Activated T-helper 17 cell treated with anti-CD3 and anti-CD28 coated beads, Interleukin-2, amount 50 U/mL, for 72 hours (primary cell): ENCODE data around the gene PRKD2. TPM values are rescaled to one million over a fixed set of nuclear protein-coding genes. Genes with fewer than 3 reads are reported as not detected.

ENCODE experiments used
- ATAC-seq: fragments of 150-1000 bp; cut with Tn5 transposase; replicated peaks from 2 replicates; pipeline ENCODE4 v1.10.0; 2021; ENCODE audit warnings: mild to moderate bottlenecking, moderate library complexity
- H3K27ac Mint-ChIP-seq: one replicate; pipeline ENCODE4 v1.8.0; 2022; ENCODE audit warnings: mixed read lengths
- H3K27me3 Mint-ChIP-seq: one replicate; pipeline ENCODE4 v1.8.0; 2022; ENCODE audit warnings: mixed read lengths
- H3K36me3 Mint-ChIP-seq: one replicate; pipeline ENCODE4 v1.8.0; 2022; ENCODE audit warnings: low read depth, mild to moderate bottlenecking, mixed read lengths
- H3K4me1 Mint-ChIP-seq: one replicate; pipeline ENCODE4 v1.8.0; 2022; ENCODE audit warnings: mixed read lengths
- H3K4me3 Mint-ChIP-seq: one replicate; pipeline ENCODE4 v1.8.0; 2022; ENCODE audit warnings: mild to moderate bottlenecking, mixed read lengths
- H3K9me3 Mint-ChIP-seq: one replicate; pipeline ENCODE4 v1.8.0; 2022; ENCODE audit warnings: mixed read lengths
- total RNA-seq, 2 donors: library from RNA; stranded (reverse); gene quantifications; one replicate each; pipeline ENCODE4 v1.2.3, GENCODE V29; 2022

PRKD2 gene
- total RNA-seq, 2 donors from 2014 or later, result 75.0 to 103 TPM

DNA sequence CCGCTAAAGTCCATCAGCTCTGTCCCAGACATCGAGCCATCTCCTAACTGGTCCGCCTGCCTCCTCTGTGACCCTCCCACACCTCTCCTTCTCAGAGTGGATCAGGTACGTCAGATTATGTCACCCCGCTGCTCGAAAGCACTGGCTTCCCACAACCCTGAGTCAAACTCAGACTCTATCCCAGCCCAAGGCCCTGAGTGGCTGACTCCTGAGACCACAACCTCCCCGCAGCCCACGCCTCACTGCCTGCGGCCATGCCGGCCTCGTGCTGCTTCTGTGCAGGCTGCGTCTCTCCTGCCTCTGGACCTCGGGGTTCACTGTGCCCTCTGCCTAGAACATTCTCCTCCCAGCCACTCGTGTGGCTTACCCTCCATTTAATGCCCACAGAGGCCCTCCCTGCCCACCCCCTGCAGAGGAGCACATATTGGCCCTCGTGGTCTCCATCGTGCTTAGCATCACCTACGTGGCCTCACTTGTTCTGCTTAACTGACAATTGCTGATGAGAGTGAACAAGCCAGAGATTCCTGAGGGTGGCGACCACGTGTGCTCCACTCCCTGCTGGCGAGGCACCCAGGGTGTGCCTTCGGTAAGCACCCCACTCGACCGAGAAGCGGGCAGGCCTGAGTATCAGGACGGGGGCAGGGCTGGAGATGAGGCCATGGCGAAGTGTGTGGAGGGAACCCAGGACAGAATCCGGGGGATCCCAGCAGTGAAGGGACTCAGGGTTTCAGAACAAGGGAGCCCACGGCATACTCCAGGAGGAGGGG, 15.4 kb upstream of the PRKD2 start:
- Mint-ChIP-seq H3K4me3 (no peak overlapping the region), H3K4me1 (peaks cover 24% of the 10 kb centered on the region), H3K36me3 (peaks cover 90% of the 10 kb centered on the region), H3K27ac (peak overlapping the region; percentile 49), H3K9me3 (no peaks in the 10 kb centered on the region), H3K27me3 (no peaks in the 10 kb centered on the region)
- ATAC-seq, result peak; percentile 51

DNA sequence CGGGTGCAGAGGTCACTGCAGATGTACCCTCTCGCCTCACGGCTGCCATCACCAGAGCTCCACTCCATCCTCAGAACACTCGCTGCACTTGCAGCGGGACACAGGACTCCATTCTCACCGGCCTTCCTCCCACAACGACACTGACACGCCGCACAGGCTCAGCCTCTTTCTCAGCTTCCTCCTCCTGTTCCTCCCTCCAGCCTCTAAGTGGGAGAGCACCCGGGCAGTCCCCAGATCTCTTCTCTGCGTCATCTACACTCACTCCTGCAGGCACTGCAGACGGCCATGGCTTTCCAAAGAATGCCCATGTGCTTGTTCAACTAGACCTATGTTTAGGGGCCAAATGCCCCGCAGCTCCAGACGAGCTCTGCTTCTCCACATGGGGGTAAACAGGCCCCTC, 14.7 kb upstream of the PRKD2 start:
- Mint-ChIP-seq H3K4me3 (no peak overlapping the region), H3K36me3 (peaks cover 90% of the 10 kb centered on the region), H3K27ac (peak overlapping the region; percentile 49), H3K9me3 (no peaks in the 10 kb centered on the region), H3K4me1 (peaks cover 24% of the 10 kb centered on the region), H3K27me3 (no peaks in the 10 kb centered on the region)
- ATAC-seq, result no peak

DNA sequence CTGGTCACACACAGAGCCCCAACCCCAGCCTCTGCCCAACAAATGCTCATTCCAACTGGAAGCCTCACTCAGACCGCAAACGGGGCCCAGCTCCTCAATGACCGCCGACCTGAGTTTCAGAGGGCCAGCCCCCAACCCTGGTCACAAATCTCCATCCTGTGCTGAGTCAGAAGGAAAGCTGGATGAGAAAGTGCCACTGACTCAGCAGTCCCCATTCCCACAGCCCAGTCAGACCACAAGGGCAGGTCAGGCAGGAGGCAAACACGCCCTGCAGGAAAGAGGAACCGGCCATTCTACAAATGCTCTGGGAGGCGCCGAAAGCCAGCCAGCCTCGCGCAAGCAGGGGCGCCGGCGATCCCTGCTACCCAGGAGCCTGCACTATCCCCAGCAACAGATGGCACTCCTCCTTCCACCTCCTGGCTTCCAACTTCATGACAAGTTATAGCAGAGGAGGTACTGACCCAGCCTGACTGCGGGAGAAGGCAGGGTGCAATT, 14.1 kb upstream of the PRKD2 start:
- no peak overlapping the region for H3K4me3 Mint-ChIP-seq
- no peaks in the 10 kb centered on the region for H3K9me3 Mint-ChIP-seq
- H3K36me3 Mint-ChIP-seq, result peaks cover 93% of the 10 kb centered on the region
- peak overlapping the region; percentile 49 for H3K27ac Mint-ChIP-seq
- no peaks in the 10 kb centered on the region for H3K27me3 Mint-ChIP-seq
- ATAC-seq, result peak; percentile 54
- peaks cover 24% of the 10 kb centered on the region for H3K4me1 Mint-ChIP-seq

DNA sequence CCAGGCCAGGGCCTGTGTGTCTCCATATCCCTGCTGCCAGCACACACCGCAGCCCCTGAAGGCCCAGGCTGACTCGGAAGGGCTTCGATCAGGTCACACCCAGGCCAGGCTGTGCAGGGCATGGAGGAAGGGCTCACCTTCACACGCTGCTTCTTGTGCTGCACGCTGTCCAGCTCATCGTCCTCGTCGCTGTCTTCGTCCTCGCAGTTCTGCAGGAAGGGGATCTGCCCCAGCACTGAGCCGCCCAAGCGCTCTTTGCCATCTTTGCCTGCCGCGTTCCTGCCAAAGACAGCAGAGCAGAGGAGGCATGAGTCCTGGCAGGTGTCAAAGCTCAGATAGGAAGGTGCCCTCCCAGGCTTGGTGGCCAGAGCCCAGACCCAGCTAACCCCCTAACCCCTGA, 13.7 kb upstream of the PRKD2 start:
- peaks cover 93% of the 10 kb centered on the region for H3K36me3 Mint-ChIP-seq
- peaks cover 24% of the 10 kb centered on the region for H3K4me1 Mint-ChIP-seq
- H3K4me3 Mint-ChIP-seq, result no peak overlapping the region
- H3K27ac Mint-ChIP-seq, result peak overlapping the region; percentile 49
- no peaks in the 10 kb centered on the region for H3K9me3 Mint-ChIP-seq
- no peaks in the 10 kb centered on the region for H3K27me3 Mint-ChIP-seq
- ATAC-seq, result no peak

DNA sequence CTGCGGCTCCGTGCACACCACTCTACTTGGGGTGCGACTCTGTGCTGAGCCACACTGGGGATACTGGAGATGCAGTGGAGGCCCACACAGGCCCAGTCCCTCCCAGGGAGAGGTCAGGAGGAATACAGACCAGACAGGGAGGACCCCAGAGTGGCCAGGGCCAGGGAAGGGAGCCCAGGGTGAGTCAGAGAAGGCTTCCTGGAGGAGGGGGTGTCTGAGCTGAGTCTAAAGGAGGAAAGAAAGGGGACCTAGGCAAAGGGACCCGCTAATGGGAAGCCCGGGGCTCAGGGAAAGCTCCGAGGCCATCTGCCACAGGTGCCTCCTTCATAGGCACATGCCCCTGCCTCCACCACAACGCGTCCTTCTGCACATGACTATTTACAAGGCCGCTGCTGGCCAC, 13.3 kb upstream of the PRKD2 start:
- no peak overlapping the region for H3K4me3 Mint-ChIP-seq
- H3K27me3 Mint-ChIP-seq, result no peaks in the 10 kb centered on the region
- ATAC-seq, result no peak
- H3K27ac Mint-ChIP-seq, result no peak overlapping the region
- peaks cover 93% of the 10 kb centered on the region for H3K36me3 Mint-ChIP-seq
- H3K9me3 Mint-ChIP-seq, result no peaks in the 10 kb centered on the region
- H3K4me1 Mint-ChIP-seq, result peaks cover 24% of the 10 kb centered on the region

DNA sequence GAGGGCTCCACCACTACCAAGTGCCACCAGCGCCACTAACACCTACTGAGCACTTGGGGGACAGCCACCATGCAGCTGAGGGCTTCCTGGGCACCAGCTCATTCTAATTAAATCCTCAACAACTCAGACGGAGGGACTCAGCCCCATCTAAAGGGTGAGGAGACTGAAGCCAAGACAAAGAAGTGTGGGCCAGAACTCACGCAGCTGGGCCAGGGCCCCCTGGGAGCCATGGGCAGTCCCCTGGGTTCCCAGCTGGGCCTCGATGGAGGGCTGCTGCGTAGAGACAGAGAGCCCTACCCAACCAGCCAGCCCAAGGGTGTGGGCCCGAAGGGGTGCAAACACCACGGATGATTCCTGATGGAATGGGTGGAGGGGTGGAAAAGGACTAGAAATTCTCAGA, 12.8 kb upstream of the PRKD2 start:
- Mint-ChIP-seq H3K4me1 (peaks cover 24% of the 10 kb centered on the region), H3K9me3 (no peaks in the 10 kb centered on the region), H3K27ac (no peak overlapping the region), H3K27me3 (no peaks in the 10 kb centered on the region), H3K4me3 (no peak overlapping the region), H3K36me3 (peaks cover 96% of the 10 kb centered on the region)
- ATAC-seq, result no peak

DNA sequence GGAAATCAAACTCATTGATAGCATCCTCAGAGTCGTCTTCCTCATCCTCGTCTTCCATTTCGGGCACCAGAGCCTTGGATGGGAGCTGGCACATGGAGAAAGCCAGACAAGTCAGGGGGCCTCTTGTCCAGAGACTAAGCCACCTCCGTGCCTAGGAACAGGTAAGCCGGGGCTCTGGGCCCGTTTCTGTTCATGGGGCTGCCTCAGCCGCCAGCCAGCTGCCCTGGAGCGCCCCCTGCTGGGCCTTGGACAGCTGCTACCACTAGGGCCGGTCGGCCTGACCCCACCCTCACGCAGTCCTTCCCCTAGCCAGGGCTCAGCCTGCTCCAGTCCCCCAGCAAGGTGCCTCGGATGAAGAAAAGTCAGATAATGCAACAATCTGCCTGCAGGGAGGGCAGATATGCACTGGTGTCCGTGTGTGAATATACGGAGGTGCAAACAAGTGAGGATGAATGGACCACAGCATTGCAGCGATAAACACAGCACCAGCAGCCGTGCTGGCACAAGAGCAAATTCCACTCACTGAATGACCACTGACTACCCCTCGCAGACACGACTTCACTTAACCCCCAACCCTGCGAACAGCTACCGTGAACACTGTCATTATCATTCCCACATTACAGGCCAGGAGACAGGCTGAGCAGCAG, 11.9 kb upstream of the PRKD2 start:
- peak overlapping the region; percentile 46 for H3K27ac Mint-ChIP-seq
- H3K27me3 Mint-ChIP-seq, result no peaks in the 10 kb centered on the region
- H3K9me3 Mint-ChIP-seq, result no peaks in the 10 kb centered on the region
- no peak overlapping the region for H3K4me3 Mint-ChIP-seq
- peaks cover 96% of the 10 kb centered on the region for H3K36me3 Mint-ChIP-seq
- ATAC-seq, result peak; percentile 88
- peaks cover 24% of the 10 kb centered on the region for H3K4me1 Mint-ChIP-seq

DNA sequence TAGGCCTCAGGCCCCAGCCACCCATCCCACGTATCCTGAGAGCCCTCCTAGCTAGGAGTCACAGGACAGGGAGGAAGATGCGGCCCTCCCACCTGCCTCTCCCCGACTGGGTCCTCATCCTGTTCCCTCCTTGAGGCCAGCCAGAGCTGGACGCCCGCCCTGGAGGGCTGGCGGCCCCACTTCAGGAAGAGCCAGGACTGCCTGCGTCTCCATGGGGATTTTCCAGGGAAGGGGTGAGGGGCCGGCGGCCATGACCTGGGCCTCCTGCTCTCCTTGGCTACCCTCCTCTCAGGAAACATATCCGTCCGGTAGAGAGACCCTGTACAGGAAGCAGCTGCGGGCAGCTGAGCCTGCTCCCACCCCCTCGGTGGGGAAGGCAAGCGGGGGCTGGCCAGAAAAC, 11.3 kb upstream of the PRKD2 start:
- Mint-ChIP-seq H3K9me3 (no peaks in the 10 kb centered on the region), H3K27ac (peak overlapping the region; percentile 46), H3K36me3 (peaks cover 96% of the 10 kb centered on the region), H3K4me3 (no peak overlapping the region), H3K4me1 (peaks cover 24% of the 10 kb centered on the region), H3K27me3 (no peaks in the 10 kb centered on the region)
- ATAC-seq, result no peak

DNA sequence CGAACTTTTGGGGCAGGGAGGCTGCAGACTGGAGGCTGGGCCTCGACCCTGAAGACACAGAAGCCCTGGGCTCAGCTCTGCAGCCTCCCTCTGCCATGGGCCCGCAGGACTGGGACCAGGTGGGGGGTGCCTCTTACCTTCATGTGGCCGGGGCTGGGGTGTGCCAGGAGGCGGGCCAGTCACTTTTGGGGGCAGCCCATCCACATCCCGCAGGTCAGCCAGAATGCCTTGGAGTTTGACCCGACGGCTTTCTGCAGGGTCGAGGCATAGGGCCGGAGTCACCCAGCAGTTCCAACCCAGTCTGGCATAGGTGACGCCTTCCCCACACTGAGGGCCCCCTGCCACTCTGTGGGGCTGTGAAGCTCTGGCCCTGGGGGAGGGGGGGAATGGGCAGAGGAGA, 10.8 kb upstream of the PRKD2 start:
- Mint-ChIP-seq H3K4me1 (peaks cover 24% of the 10 kb centered on the region), H3K4me3 (no peak overlapping the region), H3K9me3 (no peaks in the 10 kb centered on the region), H3K36me3 (peaks cover 94% of the 10 kb centered on the region), H3K27ac (no peak overlapping the region), H3K27me3 (no peaks in the 10 kb centered on the region)
- no peak for ATAC-seq

DNA sequence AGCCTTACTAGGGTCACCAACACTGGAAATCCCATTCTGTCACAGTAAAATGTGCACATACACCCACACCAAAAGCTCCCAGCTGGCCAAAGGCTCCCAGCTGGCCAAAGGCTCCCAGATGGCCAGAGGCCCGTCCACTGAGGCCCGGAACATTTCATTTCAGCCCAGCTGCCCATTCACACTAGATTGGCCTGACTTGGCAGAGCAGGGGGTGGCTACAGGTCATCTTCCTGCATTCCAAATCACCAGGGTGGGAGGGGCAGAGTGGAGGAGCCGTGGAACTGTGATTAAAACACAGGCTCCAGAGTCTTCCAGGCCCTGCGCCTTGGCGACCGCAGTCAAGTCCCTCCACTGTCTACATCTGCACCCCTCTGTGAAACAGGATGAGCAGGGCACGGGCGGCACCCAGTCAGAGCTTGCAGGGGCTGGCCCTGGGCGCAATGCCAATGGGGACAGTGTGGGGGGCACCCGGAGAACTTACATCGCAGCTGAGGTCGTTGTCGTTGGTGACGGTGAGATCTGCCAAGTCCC, 10.1 kb upstream of the PRKD2 start:
- ATAC-seq, result no peak
- Mint-ChIP-seq H3K36me3 (peaks cover 94% of the 10 kb centered on the region), H3K9me3 (no peaks in the 10 kb centered on the region), H3K27me3 (no peaks in the 10 kb centered on the region), H3K27ac (no peak overlapping the region), H3K4me3 (no peak overlapping the region), H3K4me1 (peaks cover 23% of the 10 kb centered on the region)

DNA sequence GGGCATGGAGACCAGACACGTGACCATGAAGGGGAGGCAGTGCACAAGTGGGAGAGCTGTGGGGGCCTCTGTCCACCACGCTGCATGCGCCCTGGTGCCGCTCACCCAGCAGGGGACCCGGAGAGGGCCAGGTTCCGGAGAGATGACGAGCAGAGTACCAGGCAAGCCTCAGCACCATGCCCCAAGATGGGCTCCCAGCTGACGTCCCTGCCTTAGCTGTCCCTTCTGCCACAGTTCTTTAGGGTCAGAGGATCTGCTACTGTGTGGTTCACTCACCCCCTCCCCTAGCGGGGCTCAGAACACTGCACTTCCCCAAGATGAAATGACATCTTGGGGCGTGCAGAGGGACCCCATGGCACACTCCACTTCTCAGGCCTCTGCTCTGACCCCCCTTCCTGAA, 9.6 kb upstream of the PRKD2 start:
- Mint-ChIP-seq H3K27me3 (no peaks in the 10 kb centered on the region), H3K4me1 (peaks cover 20% of the 10 kb centered on the region), H3K27ac (peak overlapping the region; percentile 72), H3K9me3 (no peaks in the 10 kb centered on the region), H3K4me3 (no peak overlapping the region), H3K36me3 (peaks cover 94% of the 10 kb centered on the region)
- no peak for ATAC-seq

DNA sequence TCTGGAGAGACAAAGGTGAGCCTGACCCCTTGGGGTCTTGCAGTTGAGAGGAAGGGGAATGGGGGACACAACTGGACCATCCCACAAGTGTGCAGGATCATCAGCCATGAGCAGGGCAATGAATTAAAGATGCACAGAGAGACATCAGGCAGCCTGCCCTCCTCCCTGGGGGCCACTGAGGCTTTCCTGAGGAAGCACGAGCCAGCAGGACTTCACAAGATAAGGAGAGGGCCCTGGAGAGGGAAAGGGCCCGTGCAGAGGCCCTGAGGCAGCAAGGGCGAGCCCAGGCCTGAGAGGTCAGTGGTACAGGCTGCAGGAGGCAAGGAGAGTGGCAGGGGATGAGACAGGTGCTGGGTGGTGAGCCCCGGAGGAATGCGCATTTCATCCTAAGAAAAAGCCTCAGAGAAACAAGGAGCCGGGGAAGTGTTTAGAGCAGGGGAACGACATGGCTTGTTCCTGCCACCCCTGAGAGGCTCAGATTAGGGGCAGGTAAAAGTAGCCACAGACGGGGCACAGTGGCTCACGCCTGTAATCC, 9.0 kb upstream of the PRKD2 start:
- no peak for ATAC-seq
- peak overlapping the region; percentile 72 for H3K27ac Mint-ChIP-seq
- peaks cover 15% of the 10 kb centered on the region for H3K4me1 Mint-ChIP-seq
- no peaks in the 10 kb centered on the region for H3K27me3 Mint-ChIP-seq
- no peak overlapping the region for H3K4me3 Mint-ChIP-seq
- peaks cover 94% of the 10 kb centered on the region for H3K36me3 Mint-ChIP-seq
- no peaks in the 10 kb centered on the region for H3K9me3 Mint-ChIP-seq

DNA sequence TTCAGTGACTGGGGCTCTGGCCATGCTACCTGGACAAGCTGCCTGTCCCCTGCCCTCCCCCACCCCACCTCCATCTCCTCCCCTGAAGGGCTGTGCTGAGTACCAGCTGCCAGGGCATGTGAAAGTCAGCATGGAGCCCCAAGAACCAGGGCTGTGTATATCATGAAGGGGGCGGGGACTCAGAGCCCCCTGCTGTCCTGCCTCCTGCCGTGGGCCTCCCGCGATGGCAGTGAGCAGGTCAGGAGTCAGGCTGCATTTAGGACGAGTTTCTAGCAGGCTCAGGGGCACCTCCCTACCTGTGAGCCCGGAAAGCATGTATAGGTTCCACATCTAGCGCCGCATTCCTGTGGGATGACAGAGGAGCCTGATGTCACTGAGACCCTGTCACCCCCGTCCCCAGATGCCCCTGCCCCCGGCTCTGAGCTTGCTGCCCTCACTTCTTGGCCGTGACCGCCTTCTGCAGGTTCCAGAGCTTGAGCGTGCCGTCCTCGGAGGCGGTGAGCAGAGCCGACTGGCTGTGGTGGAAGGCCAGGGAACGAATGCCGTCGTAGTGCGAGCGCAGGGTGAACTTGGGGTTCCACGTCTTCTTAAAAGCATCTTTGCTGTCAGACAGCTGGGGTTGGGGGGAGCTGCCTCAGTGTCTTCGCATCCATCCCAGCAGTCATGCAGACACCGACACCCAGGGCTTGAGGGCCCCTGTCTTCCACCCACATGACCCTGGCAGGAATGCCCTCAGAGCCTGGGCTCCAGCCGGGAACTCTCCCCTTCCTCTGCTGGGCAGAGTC, 8.3 kb upstream of the PRKD2 start:
- Mint-ChIP-seq H3K9me3 (no peaks in the 10 kb centered on the region), H3K4me3 (no peak overlapping the region), H3K36me3 (peaks cover 92% of the 10 kb centered on the region), H3K27ac (no peak overlapping the region), H3K4me1 (peaks cover 16% of the 10 kb centered on the region), H3K27me3 (no peaks in the 10 kb centered on the region)
- ATAC-seq, result no peak

DNA sequence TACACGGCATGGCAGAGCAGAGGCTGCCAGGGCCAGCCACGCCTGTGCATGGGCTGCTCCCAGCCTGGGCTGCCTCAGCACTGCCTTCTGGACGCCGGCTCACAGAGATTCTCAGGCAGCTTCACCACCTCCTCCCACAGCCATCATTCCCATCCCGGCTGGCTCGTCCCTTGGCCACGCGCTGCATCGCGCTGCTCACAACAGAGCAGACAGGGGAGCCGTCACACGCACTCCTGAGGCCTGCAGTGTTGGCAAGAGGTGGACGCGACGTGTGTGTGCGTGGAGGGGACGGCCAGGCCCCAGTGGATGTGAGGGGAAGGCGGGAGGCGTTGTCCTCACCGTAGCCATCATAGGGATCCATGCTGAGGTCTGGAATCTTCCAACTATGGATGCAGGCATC, 7.6 kb upstream of the PRKD2 start:
- Mint-ChIP-seq H3K27me3 (no peaks in the 10 kb centered on the region), H3K4me3 (no peak overlapping the region), H3K9me3 (no peaks in the 10 kb centered on the region), H3K27ac (no peak overlapping the region), H3K4me1 (peaks cover 17% of the 10 kb centered on the region), H3K36me3 (peaks cover 88% of the 10 kb centered on the region)
- ATAC-seq, result no peak
